HL-60 (cell line): Measurements from ENCODE around the gene ZSCAN12.

ENCODE experiments used
- CTCF ChIP-seq: IDR thresholded peaks from one replicate; pipeline ENCODE4 v1.5.1; 2011; ENCODE audit warnings: low read length, control low read depth, inconsistent platforms; ENCODE audit not compliant: insufficient read depth
- POLR2AphosphoS5 ChIP-seq: IDR thresholded peaks from 2 replicates; pipeline ENCODE4 v1.6.1; 2012; ENCODE audit warnings: low read depth
- TF ChIP-seq, protein P1 (sequence below): IDR thresholded peaks from 2 replicates; pipeline ENCODE4 v1.6.1; 2012; ENCODE audit warnings: low read depth; ENCODE audit not compliant: insufficient replicate concordance

- no peak for TF ChIP-seq CTCF
- TF ChIP-seq, protein P1, sequence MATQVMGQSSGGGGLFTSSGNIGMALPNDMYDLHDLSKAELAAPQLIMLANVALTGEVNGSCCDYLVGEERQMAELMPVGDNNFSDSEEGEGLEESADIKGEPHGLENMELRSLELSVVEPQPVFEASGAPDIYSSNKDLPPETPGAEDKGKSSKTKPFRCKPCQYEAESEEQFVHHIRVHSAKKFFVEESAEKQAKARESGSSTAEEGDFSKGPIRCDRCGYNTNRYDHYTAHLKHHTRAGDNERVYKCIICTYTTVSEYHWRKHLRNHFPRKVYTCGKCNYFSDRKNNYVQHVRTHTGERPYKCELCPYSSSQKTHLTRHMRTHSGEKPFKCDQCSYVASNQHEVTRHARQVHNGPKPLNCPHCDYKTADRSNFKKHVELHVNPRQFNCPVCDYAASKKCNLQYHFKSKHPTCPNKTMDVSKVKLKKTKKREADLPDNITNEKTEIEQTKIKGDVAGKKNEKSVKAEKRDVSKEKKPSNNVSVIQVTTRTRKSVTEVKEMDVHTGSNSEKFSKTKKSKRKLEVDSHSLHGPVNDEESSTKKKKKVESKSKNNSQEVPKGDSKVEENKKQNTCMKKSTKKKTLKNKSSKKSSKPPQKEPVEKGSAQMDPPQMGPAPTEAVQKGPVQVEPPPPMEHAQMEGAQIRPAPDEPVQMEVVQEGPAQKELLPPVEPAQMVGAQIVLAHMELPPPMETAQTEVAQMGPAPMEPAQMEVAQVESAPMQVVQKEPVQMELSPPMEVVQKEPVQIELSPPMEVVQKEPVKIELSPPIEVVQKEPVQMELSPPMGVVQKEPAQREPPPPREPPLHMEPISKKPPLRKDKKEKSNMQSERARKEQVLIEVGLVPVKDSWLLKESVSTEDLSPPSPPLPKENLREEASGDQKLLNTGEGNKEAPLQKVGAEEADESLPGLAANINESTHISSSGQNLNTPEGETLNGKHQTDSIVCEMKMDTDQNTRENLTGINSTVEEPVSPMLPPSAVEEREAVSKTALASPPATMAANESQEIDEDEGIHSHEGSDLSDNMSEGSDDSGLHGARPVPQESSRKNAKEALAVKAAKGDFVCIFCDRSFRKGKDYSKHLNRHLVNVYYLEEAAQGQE, result no peak
- no peak for TF ChIP-seq POLR2AphosphoS5
These were observed 48.0 kb downstream of the ZSCAN12 start for GRCh38 chr6:28351493-28351925.
